ENCODE results near the gene ANAPC10. TPM values are rescaled to one million over a fixed set of nuclear protein-coding genes. Genes with fewer than 3 reads are reported as not detected.
"Not testable (repeated sequence)": the region's sequence is repeated elsewhere in the genome, so short reads cannot be mapped to it uniquely, and the experiment has no call there.

The ANAPC10 gene
- total RNA-seq, 1 donor from 2014 or later, result 21.0 TPM

GRCh38 chr4:145003675-145004074 lies 94.3 kb downstream of the ANAPC10 start:
- H3K9me3 Mint-ChIP-seq, result peaks cover 14% of the 10 kb centered on the region
- no peak for TF ChIP-seq CTCF (conservative IDR thresholded peaks at IDR 0.05)
- H3K36me3 Mint-ChIP-seq, result peaks cover 47% of the 10 kb centered on the region
- H3K27me3 Mint-ChIP-seq, result no peaks in the 10 kb centered on the region
- H3K4me3 Mint-ChIP-seq, result no peak overlapping the region
- H3K4me1 Mint-ChIP-seq (ENCODE audit: unreplicated experiment), result no peaks in the 10 kb centered on the region
- H3K27ac Mint-ChIP-seq, result peak overlapping the region; percentile 55
- no peak for DNase-seq (ENCODE audit: extremely low spot score, unreplicated experiment)

- peaks cover 20% of the 10 kb centered on the region for H3K9me3 Mint-ChIP-seq
- no peak overlapping the region for H3K4me3 Mint-ChIP-seq
- H3K36me3 Mint-ChIP-seq, result peaks cover 52% of the 10 kb centered on the region
- H3K4me1 Mint-ChIP-seq (ENCODE audit: unreplicated experiment), result no peaks in the 10 kb centered on the region
- TF ChIP-seq CTCF (conservative IDR thresholded peaks at IDR 0.05), result no peak
- no peaks in the 10 kb centered on the region for H3K27me3 Mint-ChIP-seq
- no peak overlapping the region for H3K27ac Mint-ChIP-seq
- no peak for DNase-seq (ENCODE audit: extremely low spot score, unreplicated experiment)
Observed at GRCh38 chr4:145001635-145002034, 96.4 kb downstream of the ANAPC10 start.

GRCh38 chr4:145000656-145001055 lies 97.3 kb downstream of the ANAPC10 start:
- H3K4me3 Mint-ChIP-seq; DNase-seq (ENCODE audit: extremely low spot score, unreplicated experiment); H3K4me1 Mint-ChIP-seq (ENCODE audit: unreplicated experiment); H3K27ac Mint-ChIP-seq; H3K27me3 Mint-ChIP-seq: not testable (repeated sequence)
- peaks cover 53% of the 10 kb centered on the region for H3K36me3 Mint-ChIP-seq
- H3K9me3 Mint-ChIP-seq, result peaks cover 20% of the 10 kb centered on the region

GRCh38 chr4:144989306-144989705 lies 108.7 kb downstream of the ANAPC10 start:
- Mint-ChIP-seq H3K27me3 (no peaks in the 10 kb centered on the region), H3K4me3 (no peak overlapping the region), H3K27ac (no peak overlapping the region), H3K4me1 (ENCODE audit: unreplicated experiment) (no peaks in the 10 kb centered on the region), H3K36me3 (peaks cover 11% of the 10 kb centered on the region), H3K9me3 (no peaks in the 10 kb centered on the region)
- TF ChIP-seq CTCF (conservative IDR thresholded peaks at IDR 0.05), result no peak
- DNase-seq (ENCODE audit: extremely low spot score, unreplicated experiment), result no peak

GRCh38 chr4:144985531-144985930 lies 112.5 kb downstream of the ANAPC10 start:
- no peaks in the 10 kb centered on the region for H3K27me3 Mint-ChIP-seq
- H3K27ac Mint-ChIP-seq, result no peak overlapping the region
- H3K9me3 Mint-ChIP-seq, result no peaks in the 10 kb centered on the region
- no peak overlapping the region for H3K4me3 Mint-ChIP-seq
- H3K4me1 Mint-ChIP-seq (ENCODE audit: unreplicated experiment), result no peaks in the 10 kb centered on the region
- DNase-seq (ENCODE audit: extremely low spot score, unreplicated experiment), result no peak
- H3K36me3 Mint-ChIP-seq, result no peaks in the 10 kb centered on the region
- no peak for TF ChIP-seq CTCF (conservative IDR thresholded peaks at IDR 0.05)

GRCh38 chr4:144985014-144985413 lies 113.0 kb downstream of the ANAPC10 start:
- Mint-ChIP-seq H3K4me3 (no peak overlapping the region), H3K4me1 (ENCODE audit: unreplicated experiment) (no peaks in the 10 kb centered on the region)

More at GRCh38 chr4:144985014-144985413, 113.0 kb downstream of the ANAPC10 start:
- no peaks in the 10 kb centered on the region for H3K9me3 Mint-ChIP-seq
- TF ChIP-seq CTCF (conservative IDR thresholded peaks at IDR 0.05), result no peak
- no peaks in the 10 kb centered on the region for H3K36me3 Mint-ChIP-seq
- H3K27ac Mint-ChIP-seq, result no peak overlapping the region
- no peak for DNase-seq (ENCODE audit: extremely low spot score, unreplicated experiment)
- H3K27me3 Mint-ChIP-seq, result no peaks in the 10 kb centered on the region
